Testis (tissue), 3 donors: ENCODE results near the gene BAX. TPM values are rescaled to one million over a fixed set of nuclear protein-coding genes. Genes with fewer than 3 reads are reported as not detected.

ENCODE experiments used
- DNase-seq: peaks from one replicate; pipeline ENCODE4 v3.0.0-alpha.2; 2019
- H3K27ac ChIP-seq, 2 donors: fragments of 200-600 bp; sonication (generic); one replicate each; pipeline ENCODE4 v1.5.1; 2019
- H3K27me3 ChIP-seq: fragments of 200-600 bp; sonication (generic); one replicate; pipeline ENCODE4 v1.5.1; 2019
- H3K36me3 ChIP-seq: fragments of 200-600 bp; sonication (generic); one replicate; pipeline ENCODE4 v1.5.1; 2017; ENCODE audit warnings: low read depth; ENCODE audit errors: missing control alignments
- H3K4me1 ChIP-seq: fragments of 200-600 bp; sonication (generic); one replicate; pipeline ENCODE4 v1.5.1; 2019
- H3K4me3 ChIP-seq, 2 donors: fragments of 200-600 bp; sonication (generic); one replicate each; pipeline ENCODE4 v1.5.1; 2017 to 2019
- H3K9me3 ChIP-seq: fragments of 200-600 bp; sonication (generic); one replicate; pipeline ENCODE4 v1.5.1; 2017
- POLR2A ChIP-seq: fragments of 450-650 bp; IDR thresholded peaks from one replicate; pipeline ENCODE4 v1.6.1; 2017; ENCODE audit warnings: antibody characterized with exemption, mild to moderate bottlenecking, moderate library complexity
- WGBS, 2 donors: methylation state at CpG; one replicate each; pipeline ENCODE4 v1.1.5; 2018; 5-methylcytosine and 5-hydroxymethylcytosine counted together
- intact Hi-C: fragments of 100-400 bp; cut with DNase I; formaldehyde crosslinking; loops from one replicate; pipeline ENCODE4 v1.15.1; 2023; ENCODE audit warnings: low total_unique reads
- polyA plus RNA-seq: library from polyadenylated mRNA; stranded (reverse); fragments of 350-450 nt; fragmentation: Illumina TruSeq; extraction: RNeasy Lipid Tissue Mini Kit (QIAGEN cat#74804); gene quantifications from one replicate; pipeline ENCODE4 v1.2.3, GENCODE V29; 2014; ENCODE audit warnings: low read depth, low replicate concordance; ENCODE audit not compliant: insufficient read depth
- total RNA-seq, 2 donors: library from RNA; depleted of rRNA; stranded (reverse); fragments of >200 nt; gene quantifications; one replicate each; pipeline ENCODE4 v1.2.3, GENCODE V29; 2016
- TF ChIP-seq, protein P1 (sequence below), 3 experiments: fragments of 450-650 bp in 2 of 3; fragments of 200-600 bp in 1 of 3; sonication (generic) in 1 of 3; IDR thresholded peaks; one replicate each; pipeline ENCODE4 v1.5.1; 2016 to 2019; ENCODE audit warnings: antibody characterized with exemption in 3 of 3, mild to moderate bottlenecking in 2 of 3, moderate library complexity in 1 of 3

The BAX gene
- total and polyA plus RNA-seq, 3 donors from 2014 or later: 48.7 to 52.1 (median 50.1) TPM

DNA sequence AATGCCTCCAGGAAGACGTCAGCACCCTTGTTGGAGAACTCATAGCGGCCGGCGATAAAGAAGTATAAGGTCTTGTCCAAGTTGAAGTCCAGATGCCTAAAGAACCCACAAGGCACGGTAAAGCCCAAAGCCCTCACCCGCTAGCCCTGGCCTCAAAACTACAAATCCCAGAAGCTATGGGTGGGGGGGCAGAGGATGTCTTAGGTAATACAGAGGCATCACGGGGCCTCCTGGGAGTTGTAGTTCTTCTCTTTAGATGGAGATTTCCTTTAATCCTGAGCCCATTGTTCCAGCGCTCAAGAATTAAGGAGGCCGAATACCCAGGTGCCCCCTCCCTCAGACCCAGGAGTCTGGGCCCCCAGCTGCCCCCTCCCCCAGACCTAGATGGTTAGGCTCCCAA lies 27.6 kb downstream of the BAX start:
- Histone ChIP-seq H3K27ac (no peak overlapping the region), H3K36me3 (no peaks in the 10 kb centered on the region), H3K27me3 (no peaks in the 10 kb centered on the region), H3K4me3 (no peak overlapping the region), H3K9me3 (no peaks in the 10 kb centered on the region), H3K4me1 (no peaks in the 10 kb centered on the region)
- no peak for DNase-seq
- WGBS, 2 donors: 89 to 90% methylated on average over 2 to 9 of the region's 9 CpGs
- no peak for TF ChIP-seq POLR2A
- TF ChIP-seq, protein P1, sequence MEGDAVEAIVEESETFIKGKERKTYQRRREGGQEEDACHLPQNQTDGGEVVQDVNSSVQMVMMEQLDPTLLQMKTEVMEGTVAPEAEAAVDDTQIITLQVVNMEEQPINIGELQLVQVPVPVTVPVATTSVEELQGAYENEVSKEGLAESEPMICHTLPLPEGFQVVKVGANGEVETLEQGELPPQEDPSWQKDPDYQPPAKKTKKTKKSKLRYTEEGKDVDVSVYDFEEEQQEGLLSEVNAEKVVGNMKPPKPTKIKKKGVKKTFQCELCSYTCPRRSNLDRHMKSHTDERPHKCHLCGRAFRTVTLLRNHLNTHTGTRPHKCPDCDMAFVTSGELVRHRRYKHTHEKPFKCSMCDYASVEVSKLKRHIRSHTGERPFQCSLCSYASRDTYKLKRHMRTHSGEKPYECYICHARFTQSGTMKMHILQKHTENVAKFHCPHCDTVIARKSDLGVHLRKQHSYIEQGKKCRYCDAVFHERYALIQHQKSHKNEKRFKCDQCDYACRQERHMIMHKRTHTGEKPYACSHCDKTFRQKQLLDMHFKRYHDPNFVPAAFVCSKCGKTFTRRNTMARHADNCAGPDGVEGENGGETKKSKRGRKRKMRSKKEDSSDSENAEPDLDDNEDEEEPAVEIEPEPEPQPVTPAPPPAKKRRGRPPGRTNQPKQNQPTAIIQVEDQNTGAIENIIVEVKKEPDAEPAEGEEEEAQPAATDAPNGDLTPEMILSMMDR (IDR thresholded peaks at IDR 0.05): no peak
- intact Hi-C loops: no loop called here

DNA sequence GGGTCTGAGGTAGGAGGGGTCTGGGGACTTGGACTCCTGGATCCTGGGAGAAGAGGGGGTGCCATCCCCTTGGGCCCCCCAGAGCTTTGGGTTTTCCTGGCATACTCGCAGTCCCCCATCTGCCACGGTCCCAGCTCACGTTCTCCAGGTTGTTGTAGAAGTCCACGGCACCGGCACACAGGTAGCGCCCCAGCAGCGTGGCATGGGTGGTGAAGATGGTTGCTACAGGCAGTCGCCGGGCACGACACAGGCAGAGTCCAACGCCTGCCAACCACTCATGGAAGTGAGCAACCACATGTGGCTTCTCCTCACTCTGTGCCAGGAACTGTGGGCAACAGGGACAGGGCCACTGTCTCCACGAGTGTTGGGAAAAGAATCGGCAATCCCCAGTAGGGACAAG lies 31.0 kb downstream of the BAX start:
- no peaks in the 10 kb centered on the region for H3K27me3 ChIP-seq
- no peaks in the 10 kb centered on the region for H3K9me3 ChIP-seq
- H3K4me3 ChIP-seq: no peak overlapping the region
- TF ChIP-seq POLR2A: no peak
- TF ChIP-seq, protein P1 (IDR thresholded peaks at IDR 0.05): no peak
- no peak overlapping the region for H3K27ac ChIP-seq
- 93 to 98% methylated on average over 9 to 13 of the region's 13 CpGs for WGBS, 2 donors
- intact Hi-C loops: no loop called here
- H3K4me1 ChIP-seq: peaks cover 8% of the 10 kb centered on the region
- DNase-seq: no peak
- H3K36me3 ChIP-seq: no peaks in the 10 kb centered on the region

DNA sequence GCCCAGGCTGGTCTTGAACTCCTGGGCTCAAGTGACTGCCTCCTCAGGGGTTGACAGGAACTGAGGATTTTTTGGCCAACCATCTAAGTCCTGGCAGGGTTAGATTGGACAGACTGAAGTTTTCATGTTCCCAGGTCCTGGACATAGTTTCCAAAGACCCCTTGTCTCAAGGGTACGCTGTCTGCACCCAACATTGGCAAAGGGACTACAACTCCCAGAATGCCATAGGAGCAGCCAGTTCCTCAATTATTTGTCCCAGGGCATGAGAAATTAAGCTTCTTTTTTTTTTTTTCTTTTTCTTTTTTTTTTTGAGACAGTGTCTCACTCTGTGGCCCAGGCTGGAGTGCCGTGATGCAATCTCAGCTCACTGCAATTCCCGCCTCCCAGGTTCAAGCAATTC lies 31.5 kb downstream of the BAX start:
- Histone ChIP-seq H3K9me3 (no peaks in the 10 kb centered on the region), H3K4me1 (peaks cover 9% of the 10 kb centered on the region), H3K27me3 (no peaks in the 10 kb centered on the region), H3K4me3 (no peak overlapping the region), H3K36me3 (no peaks in the 10 kb centered on the region), H3K27ac (no peak overlapping the region)
- WGBS, 2 donors: 84 to 94% methylated on average over 3 of the region's 3 CpGs
- TF ChIP-seq POLR2A: no peak
- TF ChIP-seq, protein P1 (IDR thresholded peaks at IDR 0.05): no peak
- DNase-seq: no peak
- intact Hi-C loops: no loop called here

DNA sequence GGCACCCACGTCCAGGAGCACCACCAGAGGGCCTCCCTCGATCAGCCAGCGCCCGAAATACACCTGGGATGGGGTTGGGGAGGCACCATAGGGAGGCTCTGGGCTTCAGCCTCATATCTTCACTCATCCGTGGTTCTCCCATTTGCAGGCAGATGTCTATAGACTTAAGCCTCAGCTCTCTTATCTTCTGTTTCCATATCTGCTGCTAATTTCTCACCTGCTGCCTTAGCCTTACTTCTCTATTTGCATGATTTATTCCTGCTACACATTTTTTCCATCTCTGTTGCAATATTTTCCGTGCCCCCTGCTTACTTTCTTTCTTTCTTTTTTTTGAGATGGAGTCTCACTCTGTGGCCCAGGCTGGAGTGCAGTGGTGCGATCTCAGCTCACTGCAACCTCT lies 32.6 kb downstream of the BAX start:
- no peaks in the 10 kb centered on the region for H3K9me3 ChIP-seq
- H3K27ac ChIP-seq: no peak overlapping the region
- peaks cover 20% of the 10 kb centered on the region for H3K4me1 ChIP-seq
- no peaks in the 10 kb centered on the region for H3K36me3 ChIP-seq
- intact Hi-C loops: no loop called here
- DNase-seq: no peak
- H3K4me3 ChIP-seq: no peak overlapping the region
- TF ChIP-seq, protein P1 (IDR thresholded peaks at IDR 0.05): no peak
- no peak for TF ChIP-seq POLR2A
- 90 to 92% methylated on average over 5 to 7 of the region's 7 CpGs for WGBS, 2 donors
- no peaks in the 10 kb centered on the region for H3K27me3 ChIP-seq

DNA sequence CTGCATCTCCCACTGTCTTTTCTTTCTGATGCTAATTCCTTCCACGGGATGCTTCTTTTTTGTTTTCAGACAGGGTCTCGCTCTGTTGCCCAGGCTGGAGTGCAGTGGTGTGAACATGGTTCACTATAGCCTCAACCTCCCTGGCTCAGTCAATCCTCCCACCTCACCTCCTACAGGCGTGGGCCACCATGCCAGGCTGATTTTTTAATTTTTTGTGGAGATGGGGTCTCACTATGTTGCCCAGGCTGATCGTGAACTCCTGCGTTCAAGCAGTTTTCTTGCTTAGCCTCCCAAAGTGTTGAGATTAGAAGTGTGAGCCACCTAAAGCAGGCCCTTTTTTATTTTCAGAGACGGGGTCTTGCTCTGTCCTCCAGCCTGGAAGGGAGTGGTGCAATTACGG lies 33.6 kb downstream of the BAX start:
- no peak for TF ChIP-seq POLR2A
- TF ChIP-seq, protein P1 (IDR thresholded peaks at IDR 0.05): no peak
- no peaks in the 10 kb centered on the region for H3K9me3 ChIP-seq
- H3K4me3 ChIP-seq: no peak overlapping the region
- intact Hi-C loops: no loop called here
- no peaks in the 10 kb centered on the region for H3K27me3 ChIP-seq
- 94% methylated on average over 7 of the region's 7 CpGs for WGBS, 2 donors
- DNase-seq: no peak
- no peaks in the 10 kb centered on the region for H3K36me3 ChIP-seq
- no peak overlapping the region for H3K27ac ChIP-seq
- H3K4me1 ChIP-seq: peaks cover 22% of the 10 kb centered on the region
